ENCODE results near the gene TOX2.

The TOX2 gene

GRCh38 chr20:44018259-44018941 is 103.7 kb downstream of the TOX2 start:
- TF ChIP-seq CTCF (IDR thresholded peaks at IDR 0.05; ENCODE audit: control insufficient read depth, extremely low read depth, insufficient read depth) = no peak
- H3K4me3 ChIP-seq (ENCODE audit: low read depth, low read length) = peak overlapping the region; percentile 21; the same call in 1 of the 2 replicates
- DNase-seq (ENCODE audit: low read depth) = peak; percentile 70

GRCh38 chr20:44018942-44019637 is 104.4 kb downstream of the TOX2 start:
- TF ChIP-seq CTCF (IDR thresholded peaks at IDR 0.05; ENCODE audit: control insufficient read depth, extremely low read depth, insufficient read depth) = no peak
- H3K4me3 ChIP-seq (ENCODE audit: low read depth, low read length) = no peak overlapping the region
- DNase-seq (ENCODE audit: low read depth) = no peak

- no peak for DNase-seq (ENCODE audit: low read depth)
- no peak overlapping the region for H3K4me3 ChIP-seq (ENCODE audit: low read depth, low read length)
- no peak for TF ChIP-seq CTCF (IDR thresholded peaks at IDR 0.05; ENCODE audit: control insufficient read depth, extremely low read depth, insufficient read depth)
These were observed 105.1 kb downstream of the TOX2 start for GRCh38 chr20:44019638-44020335.

GRCh38 chr20:44020406-44021148 is 105.9 kb downstream of the TOX2 start:
- H3K4me3 ChIP-seq (ENCODE audit: low read depth, low read length) = no peak overlapping the region
- DNase-seq (ENCODE audit: low read depth) = no peak
- no peak for TF ChIP-seq CTCF (IDR thresholded peaks at IDR 0.05; ENCODE audit: control insufficient read depth, extremely low read depth, insufficient read depth)

- no peak for DNase-seq (ENCODE audit: low read depth)
- no peak for TF ChIP-seq CTCF (IDR thresholded peaks at IDR 0.05; ENCODE audit: control insufficient read depth, extremely low read depth, insufficient read depth)
These were observed 106.5 kb downstream of the TOX2 start for GRCh38 chr20:44021186-44021585.

GRCh38 chr20:44021900-44022299 is 107.2 kb downstream of the TOX2 start:
- DNase-seq (ENCODE audit: low read depth) = no peak
- no peak overlapping the region for H3K4me3 ChIP-seq (ENCODE audit: low read depth, low read length)
- TF ChIP-seq CTCF (IDR thresholded peaks at IDR 0.05; ENCODE audit: control insufficient read depth, extremely low read depth, insufficient read depth) = no peak

More at GRCh38 chr20:44021186-44021585, 106.5 kb downstream of the TOX2 start:
- no peak overlapping the region for H3K4me3 ChIP-seq (ENCODE audit: low read depth, low read length)
